Gastroesophageal sphincter (tissue), 4 donors: ENCODE measurements around the gene OBSCN. TPM values are rescaled to one million over a fixed set of nuclear protein-coding genes. Genes with fewer than 3 reads are reported as not detected.
A peak's percentile ranks its signal among the peaks of the same experiment; 100 is the strongest.

Experiments
- ATAC-seq: fragments of 150-250 bp; one replicate; pipeline ENCODE4 v1.9.1; 2016; ENCODE audit warnings: mild to moderate bottlenecking, moderate library complexity
- H3K27ac ChIP-seq, 4 donors: fragments of 200-600 bp; sonication (generic) in 3 of 4; 1 replicate in 3 of 4; 2 replicates in 1 of 4; pipeline ENCODE4 v1.5.1; 2016 to 2019
- H3K27me3 ChIP-seq: fragments of 200-600 bp; sonication (generic); one replicate; pipeline ENCODE4 v1.5.1; 2019
- H3K36me3 ChIP-seq, 2 donors: fragments of 200-600 bp; sonication (generic); one replicate each; pipeline ENCODE4 v1.5.1; 2019; ENCODE audit warnings: control low read depth in 1 of 2
- H3K4me1 ChIP-seq, 3 donors: fragments of 200-600 bp; sonication (generic); 1 replicate in 2 of 3; 2 replicates in 1 of 3; pipeline ENCODE4 v1.5.1; 2016 to 2019; ENCODE audit warnings: control low read depth in 2 of 3
- H3K4me3 ChIP-seq, 2 donors: fragments of 200-600 bp; sonication (generic); one replicate each; pipeline ENCODE4 v1.5.1; 2019; ENCODE audit warnings: mild to moderate bottlenecking in 1 of 2, moderate library complexity in 1 of 2
- H3K9me3 ChIP-seq, 3 donors: fragments of 200-600 bp; sonication (generic); one replicate each; pipeline ENCODE4 v1.5.1; 2017 to 2019; ENCODE audit warnings: control low read depth in 2 of 3
- CTCF ChIP-seq, 4 experiments: fragments of 200-600 bp in 2 of 4; fragments of 450-650 bp in 2 of 4; sonication (generic) in 1 of 4; IDR thresholded peaks; one replicate each; pipeline ENCODE4 v1.5.1; 2017 to 2019; ENCODE audit warnings: antibody characterized with exemption in 4 of 4, mild to moderate bottlenecking in 2 of 4, moderate library complexity in 2 of 4
- EP300 ChIP-seq: sonication (generic); formaldehyde crosslinking; IDR thresholded peaks from one replicate; pipeline ENCODE4 v1.6.1; 2017; ENCODE audit warnings: antibody characterized with exemption, mild to moderate bottlenecking
- POLR2A ChIP-seq, 2 donors: fragments of 450-650 bp; IDR thresholded peaks; one replicate each; pipeline ENCODE4 v1.6.1; 2017; ENCODE audit warnings: antibody characterized with exemption in 2 of 2, mild to moderate bottlenecking in 2 of 2, moderate library complexity in 1 of 2
- POLR2AphosphoS5 ChIP-seq: sonication (generic); formaldehyde crosslinking; IDR thresholded peaks from one replicate; pipeline ENCODE4 v1.6.1; 2017; ENCODE audit warnings: antibody characterized with exemption
- WGBS, 2 donors: methylation state at CpG; one replicate each; pipeline ENCODE4 v1.1.5; 2018; ENCODE audit warnings: low coverage in 1 of 2; 5-methylcytosine and 5-hydroxymethylcytosine counted together
- total RNA-seq, 4 donors: library from RNA; depleted of rRNA; stranded (reverse); fragments of >200 nt; gene quantifications; one replicate each; pipeline ENCODE4 v1.1.0, GENCODE V29; 2016

OBSCN gene
- total RNA-seq, 4 donors from 2014 or later, result 11.1 to 28.4 (median 20.9) TPM

DNA sequence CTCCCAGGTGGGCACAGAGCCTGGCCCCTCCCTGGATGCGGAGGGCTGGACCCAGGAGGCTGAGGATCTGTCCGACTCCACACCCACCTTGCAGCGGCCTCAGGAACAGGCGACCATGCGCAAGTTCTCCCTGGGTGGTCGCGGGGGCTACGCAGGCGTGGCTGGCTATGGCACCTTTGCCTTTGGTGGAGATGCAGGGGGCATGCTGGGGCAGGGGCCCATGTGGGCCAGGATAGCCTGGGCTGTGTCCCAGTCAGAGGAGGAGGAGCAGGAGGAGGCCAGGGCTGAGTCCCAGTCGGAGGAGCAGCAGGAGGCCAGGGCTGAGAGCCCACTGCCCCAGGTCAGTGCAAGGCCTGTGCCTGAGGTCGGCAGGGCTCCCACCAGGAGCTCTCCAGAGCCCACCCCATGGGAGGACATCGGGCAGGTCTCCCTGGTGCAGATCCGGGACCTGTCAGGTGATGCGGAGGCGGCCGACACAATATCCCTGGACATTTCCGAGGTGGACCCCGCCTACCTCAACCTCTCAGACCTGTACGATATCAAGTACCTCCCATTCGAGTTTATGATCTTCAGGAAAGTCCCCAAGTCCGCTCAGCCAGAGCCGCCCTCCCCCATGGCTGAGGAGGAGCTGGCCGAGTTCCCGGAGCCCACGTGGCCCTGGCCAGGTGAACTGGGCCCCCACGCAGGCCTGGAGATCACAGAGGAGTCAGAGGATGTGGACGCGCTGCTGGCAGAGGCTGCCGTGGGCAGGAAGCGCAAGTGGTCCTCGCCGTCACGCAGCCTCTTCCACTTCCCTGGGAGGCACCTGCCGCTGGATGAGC is 164.5 kb downstream of the OBSCN start:
- H3K27ac ChIP-seq, result no peak overlapping the region
- peaks cover 0 to 21% (median 0%) of the 10 kb centered on the region in 3 donors for H3K4me1 ChIP-seq
- no peaks in the 10 kb centered on the region for H3K36me3 ChIP-seq
- TF ChIP-seq CTCF (IDR thresholded peaks at IDR 0.05) (no peak), EP300 (no peak), POLR2A (IDR thresholded peaks at IDR 0.05) (no peak), POLR2AphosphoS5 (no peak)
- H3K27me3 ChIP-seq, result peaks cover 37% of the 10 kb centered on the region
- H3K9me3 ChIP-seq, result no peaks in the 10 kb centered on the region
- no peak for ATAC-seq
- 100% methylated on average over 1 of the region's 34 CpGs; no CpG with 5 or more reads in 1 of the 2 donors for WGBS, 2 donors
- H3K4me3 ChIP-seq, result no peak overlapping the region

DNA sequence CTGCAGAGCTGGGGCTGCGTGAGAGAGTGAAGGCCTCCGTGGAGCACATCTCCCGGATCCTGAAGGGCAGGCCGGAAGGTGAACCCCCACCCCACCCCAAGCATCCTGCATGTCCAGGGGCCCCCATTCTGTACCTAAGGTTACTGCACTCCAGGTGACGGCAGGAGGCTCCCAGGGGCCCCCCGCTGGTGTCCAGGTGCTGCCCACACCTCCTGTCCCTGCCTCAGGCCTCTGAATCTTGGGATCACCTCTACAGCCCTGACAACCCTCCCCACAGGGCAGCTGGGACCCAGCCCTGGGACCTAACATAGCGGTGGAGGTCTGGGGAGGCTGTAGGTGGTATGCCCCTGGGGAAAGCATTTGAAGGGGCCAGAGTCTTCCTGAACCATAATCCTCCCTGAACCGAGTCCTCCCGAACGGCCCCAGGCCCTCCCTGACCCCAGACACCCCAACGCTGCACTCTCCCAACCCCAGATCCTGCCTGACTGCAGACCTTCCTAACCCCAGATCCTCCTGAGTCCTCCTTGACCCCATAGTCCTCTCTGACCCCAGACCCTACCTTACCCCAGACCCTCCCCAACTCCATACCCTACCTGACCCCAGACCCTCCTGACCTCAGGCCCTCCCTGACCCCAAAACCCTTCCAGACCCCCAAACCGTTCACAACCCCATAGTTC is 165.3 kb downstream of the OBSCN start:
- Histone ChIP-seq H3K9me3 (no peaks in the 10 kb centered on the region), H3K36me3 (no peaks in the 10 kb centered on the region), H3K27ac (peak overlapping the region in 1 of 4 donors; percentile 8), H3K4me1 (peaks cover 0 to 27% (median 0%) of the 10 kb centered on the region in 3 donors), H3K4me3 (no peak overlapping the region), H3K27me3 (peaks cover 29% of the 10 kb centered on the region)
- TF ChIP-seq POLR2AphosphoS5 (no peak), CTCF (IDR thresholded peaks at IDR 0.05) (no peak), EP300 (no peak), POLR2A (IDR thresholded peaks at IDR 0.05) (no peak)
- ATAC-seq, result no peak
- WGBS, 2 donors, result 88% methylated on average over 4 of the region's 12 CpGs; no CpG with 5 or more reads in 1 of the 2 donors

- H3K36me3 ChIP-seq, result no peaks in the 10 kb centered on the region
- no peak for ATAC-seq
- TF ChIP-seq POLR2A (IDR thresholded peaks at IDR 0.05) (no peak), CTCF (IDR thresholded peaks at IDR 0.05) (no peak), EP300 (no peak), POLR2AphosphoS5 (no peak)
- H3K27ac ChIP-seq, result peak overlapping the region in 3 of 4 donors; percentile 68 to 85 (median 69)
- peaks cover 26% of the 10 kb centered on the region for H3K27me3 ChIP-seq
- peaks cover 0 to 35% (median 2%) of the 10 kb centered on the region in 3 donors for H3K4me1 ChIP-seq
- no peak overlapping the region for H3K4me3 ChIP-seq
- no peaks in the 10 kb centered on the region for H3K9me3 ChIP-seq
- 100% methylated on average over 1 of the region's 14 CpGs; no CpG with 5 or more reads in 1 of the 2 donors for WGBS, 2 donors
Observed at GRCh38 chr1:228373681-228374571, 166.1 kb downstream of the OBSCN start.

- Histone ChIP-seq H3K9me3 (no peaks in the 10 kb centered on the region), H3K4me3 (no peak overlapping the region), H3K4me1 (peaks cover 0 to 45% (median 7%) of the 10 kb centered on the region in 3 donors), H3K36me3 (no peaks in the 10 kb centered on the region), H3K27me3 (peaks cover 16% of the 10 kb centered on the region), H3K27ac (peak overlapping the region in 3 of 4 donors; percentile 69 to 85 (median 78))
- whole genome bisulfite sequencing, 2 donors, result 40% methylated on average over 1 of the region's 25 CpGs; no CpG with 5 or more reads in 1 of the 2 donors
- ATAC-seq, result peak; percentile 85
- TF ChIP-seq POLR2A (IDR thresholded peaks at IDR 0.05) (no peak), EP300 (no peak), POLR2AphosphoS5 (peak; percentile 82)
Observed at GRCh38 chr1:228374711-228375577, 167.1 kb downstream of the OBSCN start.
